Stomach (tissue), 9 donors: ENCODE results near the gene FBXW7. TPM values are rescaled to one million over a fixed set of nuclear protein-coding genes. Genes with fewer than 3 reads are reported as not detected.

Source experiments
- DNase-seq, 2 donors: peaks; one replicate each; pipeline versions ENCODE4 v3.0.0 to v3.0.0-alpha.2; 2013 to 2019
- H3K27ac ChIP-seq, 5 donors: fragments of 200-600 bp in 4 of 5; sonication (generic) in 4 of 5; one replicate each; pipeline ENCODE4 v1.5.1; 2013 to 2019; ENCODE audit warnings: mild to moderate bottlenecking in 1 of 5, moderate library complexity in 1 of 5
- H3K27me3 ChIP-seq, 3 donors: fragments of 200-600 bp; sonication (generic); one replicate each; pipeline ENCODE4 v1.5.1; 2017 to 2019; ENCODE audit warnings: mixed run types in 1 of 3
- H3K36me3 ChIP-seq, 4 donors: fragments of 200-600 bp; sonication (generic); 1 replicate in 3 of 4; 2 replicates in 1 of 4; pipeline ENCODE4 v1.5.1; 2016 to 2019
- H3K4me1 ChIP-seq, 4 donors: fragments of 200-600 bp; sonication (generic); one replicate each; pipeline ENCODE4 v1.5.1; 2016 to 2019
- H3K4me3 ChIP-seq, 4 donors: fragments of 200-600 bp; sonication (generic) in 3 of 4; one replicate each; pipeline ENCODE4 v1.5.1; 2016 to 2019; ENCODE audit warnings: mild to moderate bottlenecking in 1 of 4
- H3K9me3 ChIP-seq, 4 donors: fragments of 200-600 bp; sonication (generic); one replicate each; pipeline ENCODE4 v1.5.1; 2016 to 2019
- CTCF ChIP-seq, 7 experiments: fragments of 450-650 bp in 4 of 7; fragments of 200-600 bp in 3 of 7; sonication (generic) in 3 of 7; IDR thresholded peaks; one replicate each; pipeline ENCODE4 v1.5.1; 2016 to 2019; ENCODE audit warnings: antibody characterized with exemption in 7 of 7, control low read depth in 2 of 7, mild to moderate bottlenecking in 1 of 7
- EP300 ChIP-seq: sonication (generic); formaldehyde crosslinking; IDR thresholded peaks from one replicate; pipeline ENCODE4 v1.6.1; 2017; ENCODE audit warnings: antibody characterized with exemption
- POLR2A ChIP-seq, 4 donors: fragments of 450-650 bp; IDR thresholded peaks; one replicate each; pipeline ENCODE4 v1.6.1; 2016; ENCODE audit warnings: antibody characterized with exemption in 4 of 4, control low read depth in 2 of 4, mild to moderate bottlenecking in 1 of 4, moderate library complexity in 1 of 4
- POLR2AphosphoS5 ChIP-seq, 3 donors: sonication (generic); formaldehyde crosslinking; IDR thresholded peaks; one replicate each; pipeline ENCODE4 v1.6.1; 2016; ENCODE audit warnings: antibody characterized with exemption in 3 of 3
- WGBS, 5 donors: extraction: QIAGEN DNeasy Blood & Tissue Kit in 3 of 5; methylation state at CpG; one replicate each; pipeline versions ENCODE4 v1.1.5 to v1.1.7; 2013 to 2018; 5-methylcytosine and 5-hydroxymethylcytosine counted together
- intact Hi-C: fragments of 100-400 bp; cut with DNase I; formaldehyde crosslinking; loops from one replicate; pipeline ENCODE4 v1.15.1; 2023; ENCODE audit warnings: low total_unique reads
- polyA plus RNA-seq, 3 donors: library from polyadenylated mRNA; stranded (reverse); fragments of 200-250 nt; gene quantifications; one replicate each; pipeline ENCODE4 v1.2.3, GENCODE V29; 2013
- total RNA-seq, 5 donors: library from RNA; depleted of rRNA; stranded (reverse); fragments of >200 nt; gene quantifications; one replicate each; pipeline versions ENCODE4 v1.1.0 to v1.2.3, GENCODE V29; 2014 to 2016
- donor health status: healthy with polysubstance abuse.
- donor health status: Bipolar disorder and iron deficiency.
- donor health status: healthy.

FBXW7 gene
- total and polyA plus RNA-seq, 8 donors: 8.7 to 119 (median 25.1) TPM

GRCh38 chr4:152427981-152428380 lies 107.9 kb downstream of the FBXW7 start:
- H3K9me3 ChIP-seq: no peaks in the 10 kb centered on the region
- no peaks in the 10 kb centered on the region for H3K36me3 ChIP-seq
- no peak overlapping the region for H3K4me3 ChIP-seq
- H3K27ac ChIP-seq: no peak overlapping the region
- intact Hi-C loops: no loop called here
- DNase-seq: no peak
- H3K27me3 ChIP-seq: no peaks in the 10 kb centered on the region
- TF ChIP-seq EP300 (no peak), POLR2AphosphoS5 (IDR thresholded peaks at IDR 0.05) (no peak), CTCF (IDR thresholded peaks at IDR 0.05) (no peak), POLR2A (IDR thresholded peaks at IDR 0.05) (no peak)
- H3K4me1 ChIP-seq: peaks cover 0 to 33% (median 11%) of the 10 kb centered on the region in 4 donors
- WGBS, 5 donors: 73 to 87% (median 80%) methylated on average over 2 of the region's 2 CpGs

- Histone ChIP-seq H3K4me3 (no peak overlapping the region), H3K27me3 (no peaks in the 10 kb centered on the region), H3K9me3 (no peaks in the 10 kb centered on the region), H3K27ac (no peak overlapping the region), H3K36me3 (no peaks in the 10 kb centered on the region), H3K4me1 (peaks cover 0 to 20% (median 6%) of the 10 kb centered on the region in 4 donors)
- intact Hi-C loops: no loop called here
- no peak for TF ChIP-seq CTCF (IDR thresholded peaks at IDR 0.05)
- TF ChIP-seq POLR2A (IDR thresholded peaks at IDR 0.05): no peak
- TF ChIP-seq EP300: no peak
- no peak for TF ChIP-seq POLR2AphosphoS5 (IDR thresholded peaks at IDR 0.05)
- WGBS, 5 donors: 74 to 83% (median 79%) methylated on average over 2 of the region's 2 CpGs
- no peak for DNase-seq
Observed at GRCh38 chr4:152424977-152425376, 110.9 kb downstream of the FBXW7 start.

- TF ChIP-seq POLR2AphosphoS5 (IDR thresholded peaks at IDR 0.05): no peak
- no peak for TF ChIP-seq CTCF (IDR thresholded peaks at IDR 0.05)
- TF ChIP-seq EP300: no peak
- no peak for TF ChIP-seq POLR2A (IDR thresholded peaks at IDR 0.05)
- H3K9me3 ChIP-seq: no peaks in the 10 kb centered on the region
- intact Hi-C loops: no loop called here
Observed at GRCh38 chr4:152424396-152424795, 111.5 kb downstream of the FBXW7 start.

GRCh38 chr4:152422817-152423320 lies 113.0 kb downstream of the FBXW7 start:
- 77 to 89% (median 83%) methylated on average over 1 of the region's 1 CpG for WGBS, 5 donors
- TF ChIP-seq POLR2AphosphoS5 (IDR thresholded peaks at IDR 0.05) (no peak), CTCF (IDR thresholded peaks at IDR 0.05) (no peak), EP300 (no peak), POLR2A (IDR thresholded peaks at IDR 0.05) (no peak)

More at GRCh38 chr4:152424396-152424795, 111.5 kb downstream of the FBXW7 start:
- no peaks in the 10 kb centered on the region for H3K36me3 ChIP-seq
- no peaks in the 10 kb centered on the region for H3K27me3 ChIP-seq
- peaks cover 0 to 20% (median 6%) of the 10 kb centered on the region in 4 donors for H3K4me1 ChIP-seq
- H3K4me3 ChIP-seq: no peak overlapping the region
- no peak for DNase-seq
- H3K27ac ChIP-seq: no peak overlapping the region
- WGBS, 5 donors: 92 to 99% (median 95%) methylated on average over 3 of the region's 3 CpGs

More at GRCh38 chr4:152422817-152423320, 113.0 kb downstream of the FBXW7 start:
- intact Hi-C loops: no loop called here
- no peak for DNase-seq
- Histone ChIP-seq H3K36me3 (no peaks in the 10 kb centered on the region), H3K4me3 (no peak overlapping the region), H3K4me1 (peaks cover 0 to 20% (median 6%) of the 10 kb centered on the region in 4 donors), H3K9me3 (no peaks in the 10 kb centered on the region), H3K27me3 (no peaks in the 10 kb centered on the region), H3K27ac (no peak overlapping the region)
